Measurements from ENCODE around the gene PFDN4. TPM values are rescaled to one million over a fixed set of nuclear protein-coding genes. Genes with fewer than 3 reads are reported as not detected.

Gene PFDN4
- total and polyA plus RNA-seq, 12 donors: 18.7 to 103 (median 44.2) TPM

DNA sequence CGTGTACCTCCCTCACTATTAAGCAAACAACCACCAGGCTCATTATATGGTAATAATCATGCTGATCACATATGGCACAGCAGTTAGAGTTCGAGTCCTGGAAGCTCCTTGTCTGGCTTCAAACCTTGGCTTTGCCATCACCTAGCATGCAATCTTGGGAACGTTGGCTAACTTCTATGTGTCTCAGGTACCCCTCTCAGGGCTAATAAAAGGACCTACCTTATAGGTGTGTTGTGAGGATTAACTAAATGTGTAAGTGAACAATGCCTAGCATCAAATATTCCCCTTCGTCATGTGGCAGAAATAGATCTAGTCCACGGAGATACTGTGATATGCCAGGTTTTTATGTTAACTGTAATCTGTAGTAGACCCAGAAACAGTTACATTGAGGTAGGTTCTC lies 44.5 kb upstream of the PFDN4 start:
- TF ChIP-seq POLR2A (IDR thresholded peaks at IDR 0.05): no peak
- no peak for TF ChIP-seq CTCF (IDR thresholded peaks at IDR 0.05)
- no peak for DNase-seq
- no peak overlapping the region for H3K4me3 ChIP-seq
- no peak overlapping the region for H3K27ac ChIP-seq
- H3K9me3 ChIP-seq (replicated peaks in 1 of 3): no peaks in the 10 kb centered on the region
- WGBS, 4 donors: 69 to 83% (median 76%) methylated on average over 5 of the region's 5 CpGs
- intact Hi-C loops (cut with DNase I): no loop called here
- H3K27me3 ChIP-seq: peaks cover 16% of the 10 kb centered on the region
- no peaks in the 10 kb centered on the region for H3K36me3 ChIP-seq (replicated peaks in 1 of 2)
- no peaks in the 10 kb centered on the region for H3K4me1 ChIP-seq (replicated peaks in 1 of 2)

DNA sequence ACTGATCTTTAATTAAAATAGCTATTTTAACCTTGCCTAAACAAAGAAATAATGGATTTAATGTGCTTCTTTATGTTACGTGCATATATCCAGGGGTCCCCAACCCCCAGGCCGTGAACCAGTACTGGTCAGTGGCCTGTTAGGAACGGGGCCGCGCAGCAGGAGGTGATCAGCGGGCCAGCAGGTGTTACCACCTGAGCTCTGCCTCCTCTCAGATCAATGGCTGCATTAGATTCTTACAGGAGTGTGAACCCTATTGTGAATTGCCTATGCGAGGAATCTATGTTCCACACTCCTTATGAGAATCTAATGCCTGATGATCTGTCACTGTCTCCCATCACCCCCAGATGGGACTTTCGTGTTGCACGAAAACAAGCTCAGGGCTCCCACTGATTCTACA lies 42.9 kb upstream of the PFDN4 start:
- WGBS, 4 donors: 83 to 90% (median 86%) methylated on average over 9 of the region's 9 CpGs

DNA sequence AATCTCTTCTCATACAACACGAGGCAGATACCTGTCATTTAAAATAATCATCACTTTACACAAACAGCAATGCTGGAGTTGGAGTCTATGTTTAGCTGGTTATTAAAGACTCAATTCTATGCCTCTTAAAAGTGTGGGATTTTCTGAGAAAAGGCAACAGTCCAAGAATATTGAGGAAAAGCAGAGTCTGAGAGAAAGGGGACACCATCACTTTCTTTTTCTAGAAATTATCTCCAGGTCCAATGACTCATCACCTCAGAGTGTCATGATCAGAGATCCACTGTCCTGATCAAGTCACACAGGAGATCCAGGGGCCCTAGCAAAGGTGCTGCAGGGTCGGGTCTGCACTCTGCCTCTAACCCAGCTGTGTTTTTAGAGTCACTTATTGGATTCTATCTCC lies 42.1 kb upstream of the PFDN4 start:
- DNase-seq: no peak
- H3K4me1 ChIP-seq (replicated peaks in 1 of 2): no peaks in the 10 kb centered on the region
- TF ChIP-seq CTCF (IDR thresholded peaks at IDR 0.05): no peak
- TF ChIP-seq POLR2A (IDR thresholded peaks at IDR 0.05): no peak
- intact Hi-C loops (cut with DNase I): no loop called here
- H3K9me3 ChIP-seq (replicated peaks in 1 of 3): no peaks in the 10 kb centered on the region
- H3K36me3 ChIP-seq (replicated peaks in 1 of 2): no peaks in the 10 kb centered on the region
- no peak overlapping the region for H3K27ac ChIP-seq
- no peak overlapping the region for H3K4me3 ChIP-seq
- peaks cover 34% of the 10 kb centered on the region for H3K27me3 ChIP-seq
- WGBS, 4 donors: 50 to 58% (median 56%) methylated on average over 2 of the region's 2 CpGs

More for the DNA sequence above, 42.9 kb upstream of the PFDN4 start:
- no peaks in the 10 kb centered on the region for H3K36me3 ChIP-seq (replicated peaks in 1 of 2)
- no peaks in the 10 kb centered on the region for H3K9me3 ChIP-seq (replicated peaks in 1 of 3)
- H3K27me3 ChIP-seq: peaks cover 26% of the 10 kb centered on the region
- DNase-seq: no peak
- H3K27ac ChIP-seq: no peak overlapping the region
- no peak overlapping the region for H3K4me3 ChIP-seq
- intact Hi-C loops (cut with DNase I): no loop called here
- no peaks in the 10 kb centered on the region for H3K4me1 ChIP-seq (replicated peaks in 1 of 2)
- TF ChIP-seq POLR2A (IDR thresholded peaks at IDR 0.05): no peak
- no peak for TF ChIP-seq CTCF (IDR thresholded peaks at IDR 0.05)

DNA sequence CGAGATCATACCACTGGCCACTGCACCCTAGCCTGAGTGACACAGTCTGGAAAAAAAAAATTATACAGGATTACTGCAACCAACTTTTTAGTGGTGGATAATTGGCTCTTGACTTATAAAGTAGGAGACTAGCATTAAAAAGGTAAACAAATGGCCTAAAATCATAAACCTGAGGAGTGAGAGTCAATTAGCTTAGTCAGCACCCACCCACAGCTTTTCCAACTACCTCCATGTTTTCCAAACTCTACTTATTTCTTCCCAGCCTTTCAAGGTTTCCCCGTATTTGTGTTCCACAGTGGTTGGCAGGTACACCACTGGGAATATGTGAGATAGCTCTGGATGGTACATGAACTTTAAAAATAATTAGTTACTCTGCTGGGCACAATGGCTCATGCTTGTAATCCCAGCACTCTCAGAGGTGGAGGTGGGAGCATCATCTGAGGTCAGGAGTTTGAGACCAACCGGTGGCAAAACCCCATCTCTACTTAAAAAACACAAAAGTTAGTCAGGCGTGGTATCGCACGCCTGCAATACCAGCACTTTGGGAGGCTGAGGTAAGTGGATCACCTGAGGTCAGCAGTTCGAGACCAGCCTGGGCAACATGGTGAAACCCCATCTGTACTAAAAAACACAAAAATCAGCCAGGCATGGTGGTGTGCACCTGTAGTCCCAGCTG lies 40.8 kb upstream of the PFDN4 start:
- H3K4me1 ChIP-seq (replicated peaks in 1 of 2): no peaks in the 10 kb centered on the region
- H3K27me3 ChIP-seq: peaks cover 47% of the 10 kb centered on the region
- no peak overlapping the region for H3K4me3 ChIP-seq
- no peak for DNase-seq
- no peaks in the 10 kb centered on the region for H3K9me3 ChIP-seq (replicated peaks in 1 of 3)
- 82 to 92% (median 87%) methylated on average over 7 of the region's 7 CpGs for WGBS, 4 donors
- intact Hi-C loops (cut with DNase I): no loop called here
- TF ChIP-seq POLR2A (IDR thresholded peaks at IDR 0.05): no peak
- TF ChIP-seq CTCF (IDR thresholded peaks at IDR 0.05): no peak
- no peaks in the 10 kb centered on the region for H3K36me3 ChIP-seq (replicated peaks in 1 of 2)
- no peak overlapping the region for H3K27ac ChIP-seq
